GM23338 (cell line): Measurements from ENCODE around the gene CAPG. TPM values are rescaled to one million over a fixed set of nuclear protein-coding genes. Genes with fewer than 3 reads are reported as not detected.

Experiments used
- ATAC-seq: fragments of 200-7000 bp; cut with Tn5 transposase; 3 replicates; pipeline ENCODE4 v1.9.1; 2020
- DNase-seq: peaks from one replicate; pipeline ENCODE4 v3.0.0-alpha.2; 2015; ENCODE audit warnings: low spot score
- H2AFZ ChIP-seq: fragments of 200-600 bp; sonication (generic); 2 replicates; pipeline ENCODE4 v1.8.0; 2016; ENCODE audit warnings: antibody characterized with exemption, mild to moderate bottlenecking, moderate library complexity
- H3F3A ChIP-seq: fragments of 200-600 bp; sonication (generic); replicated peaks from 2 replicates; pipeline ENCODE4 v1.8.0; 2017; ENCODE audit warnings: antibody characterized with exemption, mixed run types, low read depth
- H3K27ac ChIP-seq: fragments of 200-600 bp; sonication (generic); 2 replicates; pipeline ENCODE4 v1.6.1; 2016; ENCODE audit warnings: low read depth
- H3K27me3 ChIP-seq: fragments of 200-600 bp; sonication (generic); 2 replicates; pipeline ENCODE4 v1.8.0; 2016; ENCODE audit warnings: mild to moderate bottlenecking, mixed run types, moderate library complexity; ENCODE audit not compliant: insufficient read depth
- H3K36me3 ChIP-seq: fragments of 200-600 bp; sonication (generic); 2 replicates; pipeline ENCODE4 v1.8.0; 2016; ENCODE audit warnings: mild to moderate bottlenecking; ENCODE audit not compliant: insufficient read depth
- H3K4me1 ChIP-seq: fragments of 200-600 bp; sonication (generic); 2 replicates; pipeline ENCODE4 v1.8.0; 2016; ENCODE audit warnings: mild to moderate bottlenecking, moderate library complexity; ENCODE audit not compliant: insufficient read depth
- H3K4me2 ChIP-seq: fragments of 200-600 bp; sonication (generic); 2 replicates; pipeline ENCODE4 v1.7.1; 2017; ENCODE audit warnings: mixed run types
- H3K4me3 ChIP-seq: fragments of 200-600 bp; sonication (generic); 2 replicates; pipeline ENCODE4 v1.6.1; 2016; ENCODE audit warnings: mixed run types
- H3K79me2 ChIP-seq: fragments of 200-600 bp; sonication (generic); replicated peaks from 2 replicates; pipeline ENCODE4 v1.8.0; 2017; ENCODE audit warnings: mild to moderate bottlenecking; ENCODE audit not compliant: insufficient read depth
- H3K9me2 ChIP-seq: fragments of 200-600 bp; sonication (generic); 2 replicates; pipeline ENCODE4 v1.8.0; 2017; ENCODE audit not compliant: insufficient read depth
- H4K20me1 ChIP-seq: fragments of 200-600 bp; sonication (generic); replicated peaks from 2 replicates; pipeline ENCODE4 v1.8.0; 2017; ENCODE audit warnings: mild to moderate bottlenecking; ENCODE audit not compliant: insufficient read depth
- H3K27ac Mint-ChIP-seq: 2 replicates; pipeline ENCODE4 v1.8.0; 2020; ENCODE audit warnings: inconsistent platforms, mild to moderate bottlenecking, moderate library complexity, mixed read lengths
- H3K27me3 Mint-ChIP-seq: 3 replicates; pipeline ENCODE4 v1.8.0; 2022; ENCODE audit warnings: low read depth, mild to moderate bottlenecking, moderate library complexity, mixed read lengths, inconsistent platforms; ENCODE audit not compliant: insufficient read depth, poor library complexity
- H3K36me3 Mint-ChIP-seq: 3 replicates; pipeline ENCODE4 v1.8.0; 2021; ENCODE audit warnings: low read depth, mild to moderate bottlenecking, inconsistent platforms, moderate library complexity, mixed read lengths
- H3K4me1 Mint-ChIP-seq: 3 replicates; pipeline ENCODE4 v1.8.0; 2020; ENCODE audit warnings: mild to moderate bottlenecking, inconsistent platforms, mixed read lengths
- H3K4me3 Mint-ChIP-seq: 3 replicates; pipeline ENCODE4 v1.8.0; 2021; ENCODE audit warnings: moderate library complexity, mild to moderate bottlenecking, inconsistent platforms, mixed read lengths
- H3K9me3 Mint-ChIP-seq: 3 replicates; pipeline ENCODE4 v1.8.0; 2020; ENCODE audit warnings: moderate library complexity, mild to moderate bottlenecking, inconsistent platforms, mixed read lengths
- CREB1 ChIP-seq: fragments of 250-450 bp; sonication (Bioruptor Pico); IDR thresholded peaks from 2 replicates; pipeline ENCODE4 v1.5.0; 2020; ENCODE audit warnings: low read depth, mild to moderate bottlenecking, moderate library complexity
- CTCF ChIP-seq, 2 experiments: fragments of 200-600 bp in 1 of 2; sonication (generic) in 1 of 2; conservative IDR thresholded peaks; 2 replicates each; pipeline versions ENCODE4 v1.5.1 to v1.6.1; 2016 to 2017; ENCODE audit warnings: antibody characterized with exemption in 2 of 2, low read depth in 2 of 2, mild to moderate bottlenecking in 2 of 2, moderate library complexity in 1 of 2
- EZH2 ChIP-seq: fragments of 200-600 bp; sonication (generic); IDR thresholded peaks from one replicate; pipeline ENCODE4 v1.8.0; 2017; ENCODE audit warnings: antibody characterized with exemption, mild to moderate bottlenecking, low read depth; ENCODE audit not compliant: unreplicated experiment
- EZH2phosphoT487 ChIP-seq: fragments of 200-600 bp; sonication (generic); IDR thresholded peaks from one replicate; pipeline ENCODE4 v1.8.1; 2018; ENCODE audit warnings: antibody characterized with exemption; ENCODE audit not compliant: unreplicated experiment
- NANOG ChIP-seq: IDR thresholded peaks from 2 replicates; pipeline ENCODE4 v1.6.1; 2016; ENCODE audit warnings: antibody characterized with exemption, borderline replicate concordance
- POLR2AphosphoS5 ChIP-seq: IDR thresholded peaks from 2 replicates; pipeline ENCODE4 v1.6.1; 2016; ENCODE audit warnings: antibody characterized with exemption, low read depth
- STAT1 ChIP-seq: IDR thresholded peaks from one replicate; pipeline ENCODE4 v1.6.1; 2016; ENCODE audit warnings: antibody characterized with exemption; ENCODE audit not compliant: unreplicated experiment
- ZNF114 ChIP-seq: fragments of 250-450 bp; sonication (Bioruptor Pico); IDR thresholded peaks from 2 replicates; pipeline ENCODE4 v1.5.0; 2020; ENCODE audit warnings: mild to moderate bottlenecking, moderate library complexity
- ZNF331 ChIP-seq: fragments of 250-450 bp; sonication (Bioruptor Pico); IDR thresholded peaks from 2 replicates; pipeline ENCODE4 v1.5.0; 2020; ENCODE audit warnings: low read depth, mild to moderate bottlenecking, moderate library complexity
- polyA plus RNA-seq: library from polyadenylated mRNA; unstranded; fragments of >200 nt; fragmentation: Nextera tagmentation; extraction: Ambion mirVana; gene quantifications from 2 replicates; pipeline ENCODE4 v1.2.1, GENCODE V29; 2016
- total RNA-seq: library from RNA; depleted of rRNA; stranded (reverse); fragments of >200 nt; shearing (Covaris generic); gene quantifications from 2 replicates; pipeline ENCODE4 v1.2.3, GENCODE V29; 2014
- TF ChIP-seq, protein P1 (sequence below): fragments of 250-450 bp; sonication (Bioruptor Pico); IDR thresholded peaks from 2 replicates; pipeline ENCODE4 v1.5.0; 2020; ENCODE audit warnings: mild to moderate bottlenecking, moderate library complexity

The CAPG gene
- total and polyA plus RNA-seq, 2 experiments from 2014 or later, result 88.7 to 104 TPM

DNA sequence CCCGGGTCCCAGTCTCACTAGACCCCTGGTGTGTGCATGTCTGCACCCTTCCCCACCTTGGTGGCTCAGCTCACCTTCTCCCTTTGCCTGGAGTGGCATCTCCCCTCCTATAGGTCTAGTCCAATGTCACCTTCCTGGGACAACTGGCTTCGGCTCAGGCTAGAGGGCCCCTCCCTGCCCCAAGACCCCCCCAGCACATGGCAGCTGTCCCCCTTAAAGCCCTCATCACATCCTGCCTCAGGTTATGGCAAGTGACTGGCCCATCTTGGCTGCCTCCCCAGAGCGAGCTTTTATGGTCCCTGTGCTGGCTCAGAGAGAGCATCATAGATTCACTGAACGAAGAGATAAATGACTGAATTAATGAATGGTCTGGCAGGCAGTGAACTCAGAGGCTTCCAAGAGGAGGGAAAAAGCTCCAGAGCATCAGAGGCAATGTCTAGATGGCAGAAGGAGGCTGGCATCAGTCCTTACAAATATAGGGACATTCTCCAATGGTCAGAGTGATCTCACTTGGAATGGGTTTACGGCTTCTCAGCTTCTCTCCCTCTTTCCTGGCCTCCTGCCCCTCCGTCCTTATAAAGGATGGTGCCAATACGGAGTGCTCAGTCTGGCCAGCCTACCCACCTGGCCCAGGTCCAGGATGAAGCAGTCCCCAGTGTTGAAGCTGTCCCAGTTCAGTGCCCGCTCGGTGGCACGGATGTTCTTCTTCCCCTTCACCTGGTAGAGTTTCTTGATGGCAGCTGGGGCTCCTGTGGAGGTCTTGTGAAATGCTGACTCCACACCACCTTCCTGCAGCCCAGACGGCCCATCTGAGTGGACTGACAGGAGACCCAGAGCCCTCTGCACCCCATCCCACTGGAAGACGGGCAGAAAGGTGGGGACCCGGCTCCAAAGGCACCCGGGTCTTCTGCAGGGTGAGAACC, 9.4 kb downstream of the CAPG start (continued):
- TF ChIP-seq CTCF (conservative IDR thresholded peaks at IDR 0.05; ENCODE audit: low read depth in 2 of 2) (no peak), POLR2AphosphoS5 (no peak), NANOG (no peak), EZH2 (no peak), EZH2phosphoT487 (no peak)

- no peak overlapping the region for H3K4me3 Mint-ChIP-seq
- no peak for TF ChIP-seq CREB1 (CRISPR knock-in tag)
- no peak for TF ChIP-seq EZH2
- no peak for TF ChIP-seq CTCF (conservative IDR thresholded peaks at IDR 0.05; ENCODE audit: low read depth in 2 of 2)
- TF ChIP-seq ZNF331 (CRISPR knock-in tag), result no peak
- TF ChIP-seq STAT1, result no peak
- TF ChIP-seq ZNF114 (CRISPR knock-in tag), result no peak
- TF ChIP-seq NANOG, result no peak
- TF ChIP-seq POLR2AphosphoS5, result no peak
- no peak for TF ChIP-seq EZH2phosphoT487
- TF ChIP-seq, protein P1, sequence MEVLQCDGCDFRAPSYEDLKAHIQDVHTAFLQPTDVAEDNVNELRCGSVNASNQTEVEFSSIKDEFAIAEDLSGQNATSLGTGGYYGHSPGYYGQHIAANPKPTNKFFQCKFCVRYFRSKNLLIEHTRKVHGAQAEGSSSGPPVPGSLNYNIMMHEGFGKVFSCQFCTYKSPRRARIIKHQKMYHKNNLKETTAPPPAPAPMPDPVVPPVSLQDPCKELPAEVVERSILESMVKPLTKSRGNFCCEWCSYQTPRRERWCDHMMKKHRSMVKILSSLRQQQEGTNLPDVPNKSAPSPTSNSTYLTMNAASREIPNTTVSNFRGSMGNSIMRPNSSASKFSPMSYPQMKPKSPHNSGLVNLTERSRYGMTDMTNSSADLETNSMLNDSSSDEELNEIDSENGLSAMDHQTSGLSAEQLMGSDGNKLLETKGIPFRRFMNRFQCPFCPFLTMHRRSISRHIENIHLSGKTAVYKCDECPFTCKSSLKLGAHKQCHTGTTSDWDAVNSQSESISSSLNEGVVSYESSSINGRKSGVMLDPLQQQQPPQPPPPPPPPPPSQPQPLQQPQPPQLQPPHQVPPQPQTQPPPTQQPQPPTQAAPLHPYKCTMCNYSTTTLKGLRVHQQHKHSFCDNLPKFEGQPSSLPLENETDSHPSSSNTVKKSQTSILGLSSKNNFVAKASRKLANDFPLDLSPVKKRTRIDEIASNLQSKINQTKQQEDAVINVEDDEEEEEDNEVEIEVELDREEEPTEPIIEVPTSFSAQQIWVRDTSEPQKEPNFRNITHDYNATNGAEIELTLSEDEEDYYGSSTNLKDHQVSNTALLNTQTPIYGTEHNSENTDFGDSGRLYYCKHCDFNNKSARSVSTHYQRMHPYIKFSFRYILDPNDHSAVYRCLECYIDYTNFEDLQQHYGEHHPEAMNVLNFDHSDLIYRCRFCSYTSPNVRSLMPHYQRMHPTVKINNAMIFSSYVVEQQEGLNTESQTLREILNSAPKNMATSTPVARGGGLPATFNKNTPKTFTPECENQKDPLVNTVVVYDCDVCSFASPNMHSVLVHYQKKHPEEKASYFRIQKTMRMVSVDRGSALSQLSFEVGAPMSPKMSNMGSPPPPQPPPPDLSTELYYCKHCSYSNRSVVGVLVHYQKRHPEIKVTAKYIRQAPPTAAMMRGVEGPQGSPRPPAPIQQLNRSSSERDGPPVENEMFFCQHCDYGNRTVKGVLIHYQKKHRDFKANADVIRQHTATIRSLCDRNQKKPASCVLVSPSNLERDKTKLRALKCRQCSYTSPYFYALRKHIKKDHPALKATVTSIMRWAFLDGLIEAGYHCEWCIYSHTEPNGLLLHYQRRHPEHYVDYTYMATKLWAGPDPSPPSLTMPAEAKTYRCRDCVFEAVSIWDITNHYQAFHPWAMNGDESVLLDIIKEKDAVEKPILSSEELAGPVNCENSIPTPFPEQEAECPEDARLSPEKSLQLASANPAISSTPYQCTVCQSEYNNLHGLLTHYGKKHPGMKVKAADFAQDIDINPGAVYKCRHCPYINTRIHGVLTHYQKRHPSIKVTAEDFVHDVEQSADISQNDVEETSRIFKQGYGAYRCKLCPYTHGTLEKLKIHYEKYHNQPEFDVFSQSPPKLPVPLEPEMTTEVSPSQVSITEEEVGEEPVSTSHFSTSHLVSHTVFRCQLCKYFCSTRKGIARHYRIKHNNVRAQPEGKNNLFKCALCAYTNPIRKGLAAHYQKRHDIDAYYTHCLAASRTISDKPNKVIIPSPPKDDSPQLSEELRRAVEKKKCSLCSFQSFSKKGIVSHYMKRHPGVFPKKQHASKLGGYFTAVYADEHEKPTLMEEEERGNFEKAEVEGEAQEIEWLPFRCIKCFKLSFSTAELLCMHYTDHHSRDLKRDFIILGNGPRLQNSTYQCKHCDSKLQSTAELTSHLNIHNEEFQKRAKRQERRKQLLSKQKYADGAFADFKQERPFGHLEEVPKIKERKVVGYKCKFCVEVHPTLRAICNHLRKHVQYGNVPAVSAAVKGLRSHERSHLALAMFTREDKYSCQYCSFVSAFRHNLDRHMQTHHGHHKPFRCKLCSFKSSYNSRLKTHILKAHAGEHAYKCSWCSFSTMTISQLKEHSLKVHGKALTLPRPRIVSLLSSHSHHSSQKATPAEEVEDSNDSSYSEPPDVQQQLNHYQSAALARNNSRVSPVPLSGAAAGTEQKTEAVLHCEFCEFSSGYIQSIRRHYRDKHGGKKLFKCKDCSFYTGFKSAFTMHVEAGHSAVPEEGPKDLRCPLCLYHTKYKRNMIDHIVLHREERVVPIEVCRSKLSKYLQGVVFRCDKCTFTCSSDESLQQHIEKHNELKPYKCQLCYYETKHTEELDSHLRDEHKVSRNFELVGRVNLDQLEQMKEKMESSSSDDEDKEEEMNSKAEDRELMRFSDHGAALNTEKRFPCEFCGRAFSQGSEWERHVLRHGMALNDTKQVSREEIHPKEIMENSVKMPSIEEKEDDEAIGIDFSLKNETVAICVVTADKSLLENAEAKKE, result no peak
These were observed 10.1 kb downstream of the CAPG start for GRCh38 chr2:85400023-85400422.

More at GRCh38 chr2:85400023-85400422, 10.1 kb downstream of the CAPG start:
- H3K4me1 ChIP-seq, result peaks cover 1% of the 10 kb centered on the region; the same call in 1 of the 2 replicates
- H3K36me3 ChIP-seq, result peaks cover 8% of the 10 kb centered on the region
- H3K9me2 ChIP-seq, result no peaks in the 10 kb centered on the region
- H3K4me2 ChIP-seq, result no peak overlapping the region
- Mint-ChIP-seq H3K4me1 (peaks cover 6% of the 10 kb centered on the region), H3K27ac (no peak overlapping the region), H3K27me3 (peaks cover 5% of the 10 kb centered on the region), H3K9me3 (peaks cover 13% of the 10 kb centered on the region), H3K36me3 (peaks cover 16% of the 10 kb centered on the region)
- H4K20me1 ChIP-seq, result no peaks in the 10 kb centered on the region
- ATAC-seq, result no peak
- H3K4me3 ChIP-seq, result no peak overlapping the region
- no peak for DNase-seq
- H3K27me3 ChIP-seq, result no peaks in the 10 kb centered on the region
- peaks cover 3% of the 10 kb centered on the region; the same call in 1 of the 2 replicates for H3F3A ChIP-seq
- no peak overlapping the region for H3K27ac ChIP-seq
- H2AFZ ChIP-seq, result no peak overlapping the region
- peaks cover 9% of the 10 kb centered on the region for H3K79me2 ChIP-seq
